ENCODE data around the gene PRRX1.

Gene PRRX1

GRCh38 chr1:170657275-170657853, 6.6 kb upstream of the PRRX1 start:
- Histone ChIP-seq H3K9me3 (ENCODE audit: severe bottlenecking) (no peaks in the 10 kb centered on the region), H3K27me3 (ENCODE audit: insufficient read depth, low read depth, severe bottlenecking) (no peaks in the 10 kb centered on the region), H3K4me3 (ENCODE audit: low read depth, low read length) (no peak overlapping the region), H3K27ac (no peak overlapping the region), H3K36me3 (no peaks in the 10 kb centered on the region)
- DNase-seq: no peak
- TF ChIP-seq, protein P1, sequence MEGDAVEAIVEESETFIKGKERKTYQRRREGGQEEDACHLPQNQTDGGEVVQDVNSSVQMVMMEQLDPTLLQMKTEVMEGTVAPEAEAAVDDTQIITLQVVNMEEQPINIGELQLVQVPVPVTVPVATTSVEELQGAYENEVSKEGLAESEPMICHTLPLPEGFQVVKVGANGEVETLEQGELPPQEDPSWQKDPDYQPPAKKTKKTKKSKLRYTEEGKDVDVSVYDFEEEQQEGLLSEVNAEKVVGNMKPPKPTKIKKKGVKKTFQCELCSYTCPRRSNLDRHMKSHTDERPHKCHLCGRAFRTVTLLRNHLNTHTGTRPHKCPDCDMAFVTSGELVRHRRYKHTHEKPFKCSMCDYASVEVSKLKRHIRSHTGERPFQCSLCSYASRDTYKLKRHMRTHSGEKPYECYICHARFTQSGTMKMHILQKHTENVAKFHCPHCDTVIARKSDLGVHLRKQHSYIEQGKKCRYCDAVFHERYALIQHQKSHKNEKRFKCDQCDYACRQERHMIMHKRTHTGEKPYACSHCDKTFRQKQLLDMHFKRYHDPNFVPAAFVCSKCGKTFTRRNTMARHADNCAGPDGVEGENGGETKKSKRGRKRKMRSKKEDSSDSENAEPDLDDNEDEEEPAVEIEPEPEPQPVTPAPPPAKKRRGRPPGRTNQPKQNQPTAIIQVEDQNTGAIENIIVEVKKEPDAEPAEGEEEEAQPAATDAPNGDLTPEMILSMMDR (IDR thresholded peaks at IDR 0.05; ENCODE audit: low read depth, low read length): no peak

GRCh38 chr1:170659399-170660035, 4.4 kb upstream of the PRRX1 start:
- Histone ChIP-seq H3K9me3 (ENCODE audit: severe bottlenecking) (no peaks in the 10 kb centered on the region), H3K27ac (no peak overlapping the region), H3K36me3 (no peaks in the 10 kb centered on the region), H3K27me3 (ENCODE audit: insufficient read depth, low read depth, severe bottlenecking) (no peaks in the 10 kb centered on the region), H3K4me3 (ENCODE audit: low read depth, low read length) (no peak overlapping the region)
- DNase-seq: no peak
- TF ChIP-seq, protein P1 (IDR thresholded peaks at IDR 0.05; ENCODE audit: low read depth, low read length): no peak

GRCh38 chr1:170660281-170660713, 3.6 kb upstream of the PRRX1 start:
- no peak for DNase-seq
- Histone ChIP-seq H3K36me3 (no peaks in the 10 kb centered on the region), H3K9me3 (ENCODE audit: severe bottlenecking) (no peaks in the 10 kb centered on the region), H3K27me3 (ENCODE audit: insufficient read depth, low read depth, severe bottlenecking) (no peaks in the 10 kb centered on the region), H3K4me3 (ENCODE audit: low read depth, low read length) (no peak overlapping the region), H3K27ac (no peak overlapping the region)
- TF ChIP-seq, protein P1 (IDR thresholded peaks at IDR 0.05; ENCODE audit: low read depth, low read length): no peak

DNA sequence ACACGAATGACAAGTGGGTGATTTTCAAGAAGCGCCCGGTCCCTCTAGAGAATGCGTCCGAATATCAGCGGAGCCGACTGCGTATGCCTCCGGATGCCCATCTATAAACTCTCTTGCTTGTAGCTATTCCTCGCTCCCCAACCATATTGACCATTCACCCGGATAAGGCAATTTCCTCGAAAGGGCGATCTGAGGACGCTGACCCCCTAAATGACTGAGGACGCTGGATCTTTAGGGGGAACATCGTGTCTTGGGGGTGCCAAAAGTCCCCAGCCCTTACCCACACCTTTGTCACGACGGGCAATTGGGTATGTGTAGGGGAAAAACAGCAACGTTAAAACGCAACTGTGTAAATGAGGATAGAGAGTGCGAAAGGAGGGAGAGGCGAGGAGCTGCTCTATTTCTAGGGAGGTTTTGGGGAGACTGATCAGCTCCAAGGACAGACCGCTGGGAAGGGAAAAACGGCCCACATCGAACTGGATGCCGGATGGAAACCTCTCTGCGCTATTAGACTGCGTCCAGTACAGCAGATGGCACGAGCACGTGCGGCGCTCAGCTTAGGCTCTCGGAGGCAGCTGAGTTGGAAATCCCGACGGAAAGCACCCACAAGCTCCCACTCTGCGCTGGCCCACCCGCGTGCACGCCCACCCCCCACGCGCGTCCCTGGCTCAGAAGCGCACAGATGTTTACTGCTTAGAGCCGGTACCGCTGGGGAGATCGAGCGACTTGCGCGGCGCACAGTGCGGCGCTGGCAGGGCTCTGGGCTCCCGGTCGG, 2.9 kb upstream of the PRRX1 start:
- Histone ChIP-seq H3K9me3 (ENCODE audit: severe bottlenecking) (no peaks in the 10 kb centered on the region), H3K27me3 (ENCODE audit: insufficient read depth, low read depth, severe bottlenecking) (no peaks in the 10 kb centered on the region), H3K27ac (no peak overlapping the region), H3K36me3 (no peaks in the 10 kb centered on the region), H3K4me3 (ENCODE audit: low read depth, low read length) (peak overlapping the region; percentile 63)
- TF ChIP-seq, protein P1 (IDR thresholded peaks at IDR 0.05; ENCODE audit: low read depth, low read length): no peak
- DNase-seq: peak; percentile 30

DNA sequence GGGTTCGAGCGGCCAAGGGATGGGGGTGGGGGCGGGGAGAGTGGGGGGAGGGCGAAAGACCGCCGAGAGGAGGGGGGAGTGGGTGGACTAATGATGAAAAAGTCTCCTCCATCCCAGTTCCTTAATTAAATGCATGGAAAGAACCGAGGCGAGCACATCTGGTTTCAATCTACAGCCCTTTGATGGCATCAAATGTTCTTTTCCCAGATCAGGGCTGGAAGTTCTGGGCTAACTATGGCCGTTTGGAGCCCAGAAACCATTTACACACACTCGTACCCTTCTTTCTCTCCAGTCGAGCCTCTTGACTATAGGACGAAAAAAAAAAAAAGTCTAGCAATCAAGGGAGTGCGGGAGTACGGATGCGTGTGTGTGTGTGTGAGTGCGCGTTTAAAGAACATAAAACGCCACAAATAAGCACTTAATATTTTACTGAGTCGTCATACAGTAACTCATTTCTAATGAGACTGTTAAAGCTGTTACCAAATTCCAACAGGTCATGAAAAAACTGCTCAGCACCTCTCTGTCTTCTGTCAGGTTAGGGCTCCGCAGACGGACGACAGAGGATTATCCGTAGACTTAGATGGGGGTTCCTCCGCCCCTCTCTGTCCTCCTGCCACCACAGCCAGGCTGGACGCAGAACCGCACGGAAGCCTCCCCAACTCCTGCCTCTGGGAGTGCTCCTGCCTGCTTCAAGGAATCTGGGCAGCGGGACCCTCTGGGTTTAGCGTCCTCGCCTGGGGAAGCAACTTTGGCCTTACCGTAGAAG, 2.1 kb upstream of the PRRX1 start:
- peak; percentile 65 for DNase-seq
- peak overlapping the region; percentile 63 for H3K4me3 ChIP-seq (ENCODE audit: low read depth, low read length)
- H3K9me3 ChIP-seq (ENCODE audit: severe bottlenecking): no peaks in the 10 kb centered on the region
- TF ChIP-seq, protein P1 (IDR thresholded peaks at IDR 0.05; ENCODE audit: low read depth, low read length): no peak
- no peaks in the 10 kb centered on the region for H3K36me3 ChIP-seq
- H3K27me3 ChIP-seq (ENCODE audit: insufficient read depth, low read depth, severe bottlenecking): no peaks in the 10 kb centered on the region
- H3K27ac ChIP-seq: no peak overlapping the region
